Measurements from ENCODE around the gene SGK1.

Gene SGK1

DNA sequence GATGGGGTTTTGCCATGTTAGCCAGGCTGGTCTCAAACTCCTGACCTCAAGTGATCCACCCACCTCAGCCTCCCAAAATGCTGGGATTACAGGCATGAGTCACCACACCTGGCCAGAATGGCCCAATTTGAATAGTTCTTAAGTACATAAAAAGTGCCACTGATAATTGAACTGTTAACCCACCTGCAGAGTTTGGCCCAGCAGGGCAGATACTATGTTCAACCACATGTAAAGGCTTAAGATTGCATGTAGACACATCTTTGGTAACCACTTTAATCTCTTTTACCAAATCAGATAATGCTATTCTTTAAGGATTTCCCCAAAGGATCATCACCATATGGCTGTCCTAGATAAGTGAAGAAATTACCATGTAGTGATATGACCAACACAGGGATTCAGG is 21.3 kb upstream of the SGK1 start:
- H2AFZ ChIP-seq (ENCODE audit: low read length) = no peak overlapping the region
- no peaks in the 10 kb centered on the region for H3K36me3 ChIP-seq (ENCODE audit: insufficient read depth, low read length)
- H3K27ac ChIP-seq (ENCODE audit: low read depth, low read length, poor library complexity, severe bottlenecking) = no peak overlapping the region
- no peaks in the 10 kb centered on the region for H4K20me1 ChIP-seq (ENCODE audit: insufficient read depth, low read length)
- TF ChIP-seq, protein P1, sequence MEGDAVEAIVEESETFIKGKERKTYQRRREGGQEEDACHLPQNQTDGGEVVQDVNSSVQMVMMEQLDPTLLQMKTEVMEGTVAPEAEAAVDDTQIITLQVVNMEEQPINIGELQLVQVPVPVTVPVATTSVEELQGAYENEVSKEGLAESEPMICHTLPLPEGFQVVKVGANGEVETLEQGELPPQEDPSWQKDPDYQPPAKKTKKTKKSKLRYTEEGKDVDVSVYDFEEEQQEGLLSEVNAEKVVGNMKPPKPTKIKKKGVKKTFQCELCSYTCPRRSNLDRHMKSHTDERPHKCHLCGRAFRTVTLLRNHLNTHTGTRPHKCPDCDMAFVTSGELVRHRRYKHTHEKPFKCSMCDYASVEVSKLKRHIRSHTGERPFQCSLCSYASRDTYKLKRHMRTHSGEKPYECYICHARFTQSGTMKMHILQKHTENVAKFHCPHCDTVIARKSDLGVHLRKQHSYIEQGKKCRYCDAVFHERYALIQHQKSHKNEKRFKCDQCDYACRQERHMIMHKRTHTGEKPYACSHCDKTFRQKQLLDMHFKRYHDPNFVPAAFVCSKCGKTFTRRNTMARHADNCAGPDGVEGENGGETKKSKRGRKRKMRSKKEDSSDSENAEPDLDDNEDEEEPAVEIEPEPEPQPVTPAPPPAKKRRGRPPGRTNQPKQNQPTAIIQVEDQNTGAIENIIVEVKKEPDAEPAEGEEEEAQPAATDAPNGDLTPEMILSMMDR (IDR thresholded peaks at IDR 0.05; ENCODE audit: low read length) = no peak
- no peak for TF ChIP-seq EZH2 (IDR thresholded peaks at IDR 0.05; ENCODE audit: borderline replicate concordance, low read length)
- H3K27me3 ChIP-seq (ENCODE audit: insufficient read depth, low read length) = no peaks in the 10 kb centered on the region
- no peaks in the 10 kb centered on the region for H3K4me1 ChIP-seq (ENCODE audit: insufficient read depth, low read length, severe bottlenecking)
- no peak overlapping the region for H3K9ac ChIP-seq (ENCODE audit: low read length)
- H3K9me3 ChIP-seq (ENCODE audit: low read length) = no peaks in the 10 kb centered on the region
- no peaks in the 10 kb centered on the region for H3K9me2 ChIP-seq (ENCODE audit: low read depth, low read length)
- no peak overlapping the region for H3K4me2 ChIP-seq (ENCODE audit: low read length)
- H3F3A ChIP-seq (ENCODE audit: insufficient read depth, low read length) = no peaks in the 10 kb centered on the region
- no peaks in the 10 kb centered on the region for H3K79me2 ChIP-seq (ENCODE audit: insufficient read depth, low read length)
- no peak overlapping the region for H3K4me3 ChIP-seq (ENCODE audit: low read depth, low read length, poor library complexity, severe bottlenecking)

DNA sequence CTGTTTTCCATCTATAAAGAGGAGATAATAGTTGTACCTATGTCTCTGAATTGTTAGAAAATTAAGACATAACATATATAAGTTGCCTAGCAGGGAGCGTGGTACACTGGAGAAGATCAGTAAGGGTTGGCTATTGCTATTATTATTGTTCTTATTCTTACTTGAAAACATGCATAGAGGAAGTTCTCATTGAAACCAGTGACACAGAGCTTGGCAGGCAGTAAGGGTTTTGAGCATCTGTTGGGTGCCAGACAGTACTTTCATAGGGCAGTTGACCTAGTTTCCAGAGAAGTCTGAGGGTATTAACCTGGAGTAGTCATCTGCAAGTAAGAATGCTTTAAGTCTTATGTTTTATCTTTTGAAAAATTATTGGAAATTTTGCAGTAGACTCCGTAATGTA is 13.3 kb upstream of the SGK1 start:
- no peak overlapping the region for H3K4me2 ChIP-seq (ENCODE audit: low read length)
- no peak overlapping the region for H3K27ac ChIP-seq (ENCODE audit: low read depth, low read length, poor library complexity, severe bottlenecking)
- no peaks in the 10 kb centered on the region for H4K20me1 ChIP-seq (ENCODE audit: insufficient read depth, low read length)
- no peak overlapping the region for H3K9ac ChIP-seq (ENCODE audit: low read length)
- H3K4me1 ChIP-seq (ENCODE audit: insufficient read depth, low read length, severe bottlenecking) = no peaks in the 10 kb centered on the region
- H2AFZ ChIP-seq (ENCODE audit: low read length) = no peak overlapping the region
- no peak overlapping the region for H3K4me3 ChIP-seq (ENCODE audit: low read depth, low read length, poor library complexity, severe bottlenecking)
- TF ChIP-seq EZH2 (IDR thresholded peaks at IDR 0.05; ENCODE audit: borderline replicate concordance, low read length) = no peak
- TF ChIP-seq, protein P1 (IDR thresholded peaks at IDR 0.05; ENCODE audit: low read length) = no peak
- no peaks in the 10 kb centered on the region for H3K9me2 ChIP-seq (ENCODE audit: low read depth, low read length)
- no peaks in the 10 kb centered on the region for H3K79me2 ChIP-seq (ENCODE audit: insufficient read depth, low read length)
- no peaks in the 10 kb centered on the region for H3K27me3 ChIP-seq (ENCODE audit: insufficient read depth, low read length)
- H3K9me3 ChIP-seq (ENCODE audit: low read length) = no peaks in the 10 kb centered on the region
- no peaks in the 10 kb centered on the region for H3K36me3 ChIP-seq (ENCODE audit: insufficient read depth, low read length)
- H3F3A ChIP-seq (ENCODE audit: insufficient read depth, low read length) = no peaks in the 10 kb centered on the region

DNA sequence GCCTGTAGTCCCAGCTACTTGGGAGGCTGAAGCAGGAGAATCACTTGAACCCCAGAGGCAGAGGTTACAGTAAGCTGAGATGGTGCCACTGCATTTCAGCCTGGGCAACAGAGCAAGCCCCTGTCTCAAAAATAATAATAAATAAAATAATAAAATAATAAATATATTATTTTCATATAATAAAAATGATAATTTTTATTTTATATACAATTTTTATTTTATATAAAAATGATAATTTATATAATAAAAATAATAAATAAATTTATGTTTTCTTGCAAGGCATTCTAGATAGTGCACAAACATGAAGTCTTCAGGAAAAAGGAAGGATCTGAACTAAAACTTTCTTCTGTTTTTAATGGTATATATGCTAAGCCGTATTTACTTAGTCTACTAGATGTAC is 12.6 kb upstream of the SGK1 start:
- H4K20me1 ChIP-seq (ENCODE audit: insufficient read depth, low read length) = no peaks in the 10 kb centered on the region
- H2AFZ ChIP-seq (ENCODE audit: low read length) = no peak overlapping the region
- H3K4me2 ChIP-seq (ENCODE audit: low read length) = no peak overlapping the region
- no peaks in the 10 kb centered on the region for H3K27me3 ChIP-seq (ENCODE audit: insufficient read depth, low read length)
- H3K4me1 ChIP-seq (ENCODE audit: insufficient read depth, low read length, severe bottlenecking) = no peaks in the 10 kb centered on the region
- H3K36me3 ChIP-seq (ENCODE audit: insufficient read depth, low read length) = no peaks in the 10 kb centered on the region
- H3K9ac ChIP-seq (ENCODE audit: low read length) = no peak overlapping the region
- no peaks in the 10 kb centered on the region for H3K9me2 ChIP-seq (ENCODE audit: low read depth, low read length)
- H3K79me2 ChIP-seq (ENCODE audit: insufficient read depth, low read length) = no peaks in the 10 kb centered on the region
- H3K4me3 ChIP-seq (ENCODE audit: low read depth, low read length, poor library complexity, severe bottlenecking) = no peak overlapping the region
- no peak for TF ChIP-seq EZH2 (IDR thresholded peaks at IDR 0.05; ENCODE audit: borderline replicate concordance, low read length)
- TF ChIP-seq, protein P1 (IDR thresholded peaks at IDR 0.05; ENCODE audit: low read length) = no peak
- H3K9me3 ChIP-seq (ENCODE audit: low read length) = no peaks in the 10 kb centered on the region
- no peaks in the 10 kb centered on the region for H3F3A ChIP-seq (ENCODE audit: insufficient read depth, low read length)
- no peak overlapping the region for H3K27ac ChIP-seq (ENCODE audit: low read depth, low read length, poor library complexity, severe bottlenecking)
